Measurements from ENCODE around the gene RUNX3.
A peak's percentile ranks its signal among the peaks of the same experiment; 100 is the strongest.
"Not testable (repeated sequence)": the region's sequence is repeated elsewhere in the genome, so short reads cannot be mapped to it uniquely, and the experiment has no call there.

Gene RUNX3

DNA sequence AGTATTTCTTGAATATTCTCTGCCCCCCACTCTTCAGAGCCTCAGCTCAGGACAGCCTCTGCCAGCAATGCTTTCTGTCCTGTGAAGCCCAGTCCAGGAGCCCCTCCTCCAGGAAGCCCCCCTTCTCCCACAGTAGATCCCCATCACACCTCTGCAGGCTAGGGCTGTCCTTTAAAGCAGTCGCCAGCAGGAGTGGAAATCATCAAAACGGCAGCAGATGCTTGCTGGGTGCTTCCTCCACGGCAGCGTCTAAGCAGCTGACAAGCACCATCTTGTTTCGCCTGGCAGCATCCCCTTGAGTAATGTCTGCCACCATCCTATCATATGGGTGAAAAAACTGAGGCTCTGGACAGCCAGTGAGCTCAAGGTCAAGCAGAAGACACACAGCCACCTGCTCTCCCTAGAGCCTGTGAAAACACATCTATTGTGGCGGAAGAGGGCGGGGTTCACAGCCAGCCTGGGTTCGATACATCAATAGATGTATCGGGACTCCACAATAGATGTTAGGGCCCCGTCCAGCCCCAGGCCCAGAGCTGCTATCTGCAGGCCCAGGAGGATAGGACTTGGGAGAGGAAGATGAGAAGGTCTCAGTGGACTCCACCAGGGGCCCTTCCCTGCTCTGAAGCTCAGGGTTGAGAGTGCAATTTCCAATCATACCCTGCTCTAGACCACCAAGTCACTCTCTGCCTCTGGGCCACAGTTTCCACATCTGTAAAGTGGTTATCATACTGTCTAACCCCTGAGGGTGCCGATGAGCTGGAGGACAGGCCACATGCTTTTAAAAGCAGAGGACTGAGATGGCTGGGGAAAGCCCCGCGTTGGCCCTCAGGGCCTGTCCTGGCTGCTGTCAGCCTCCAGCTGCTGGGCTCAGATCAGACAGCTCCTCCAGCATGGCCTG, 17.5 kb downstream of the RUNX3 start:
- DNase-seq = no peak

DNA sequence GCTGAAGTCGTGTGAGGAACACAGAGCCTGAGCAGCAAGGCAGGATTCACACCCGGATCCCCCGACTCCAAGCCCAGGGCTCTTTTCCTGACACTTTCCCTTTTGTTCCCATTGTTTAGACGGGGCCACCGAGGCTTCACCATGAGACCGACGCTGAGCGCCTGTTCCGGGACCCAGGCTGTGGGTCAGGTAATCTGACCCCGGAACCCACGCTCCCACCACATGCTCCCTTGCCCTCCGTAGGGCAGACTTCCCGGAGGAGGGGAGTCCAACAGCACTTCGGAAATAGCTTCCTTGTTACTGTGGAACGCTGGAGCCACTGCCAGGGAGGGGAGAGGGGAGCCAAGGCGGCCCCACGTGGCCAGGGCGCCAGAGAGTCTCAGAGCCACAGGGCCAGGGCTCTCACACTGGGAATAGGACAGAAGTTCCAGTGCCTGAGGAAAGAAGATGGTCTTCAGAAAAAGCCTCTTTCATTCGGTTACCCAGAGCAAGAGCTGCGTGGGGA, 18.4 kb downstream of the RUNX3 start:
- DNase-seq = no peak

DNA sequence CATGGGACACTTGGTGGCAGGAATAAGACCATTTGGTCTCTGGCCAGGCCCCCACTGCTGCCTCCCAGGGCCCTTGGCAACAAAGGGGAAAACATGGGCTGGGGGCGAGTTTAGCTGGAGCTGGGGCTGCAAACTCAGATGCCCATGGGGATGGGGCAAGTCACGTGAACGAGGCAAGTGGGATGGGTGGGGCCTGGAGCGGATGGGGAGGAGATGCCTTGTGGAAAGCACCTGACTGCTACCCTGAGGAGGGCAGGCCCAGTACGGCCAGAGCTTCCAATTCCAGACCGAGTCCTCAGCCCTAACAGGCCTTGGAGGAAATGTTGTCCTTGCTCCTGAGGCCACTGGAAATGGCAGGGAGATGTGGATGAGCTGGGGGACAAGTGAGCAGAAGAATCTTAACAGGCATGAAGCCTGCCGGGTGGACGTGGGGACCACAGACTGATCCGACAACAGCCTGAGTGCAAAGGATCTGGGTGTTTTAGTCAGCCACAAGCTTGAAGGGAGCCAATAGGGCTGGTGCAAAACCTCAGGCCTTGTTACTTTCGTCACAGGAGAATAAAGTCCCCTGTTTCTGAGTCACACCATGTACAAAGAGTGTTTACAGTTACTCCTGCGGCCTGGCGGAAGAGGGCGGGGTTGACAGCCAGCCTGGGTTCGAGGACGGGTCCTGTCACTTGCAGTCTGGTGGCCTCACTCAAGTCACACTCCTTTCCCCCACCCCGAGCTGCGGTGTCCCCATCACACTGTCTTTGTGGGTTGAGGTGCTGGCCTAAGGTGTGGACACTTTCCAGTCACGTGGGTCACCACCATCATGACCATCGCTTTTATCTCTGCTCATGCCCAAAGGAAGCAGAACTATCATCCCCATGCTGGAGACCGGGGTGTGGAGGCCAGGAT, 19.1 kb downstream of the RUNX3 start:
- no peak for DNase-seq

DNA sequence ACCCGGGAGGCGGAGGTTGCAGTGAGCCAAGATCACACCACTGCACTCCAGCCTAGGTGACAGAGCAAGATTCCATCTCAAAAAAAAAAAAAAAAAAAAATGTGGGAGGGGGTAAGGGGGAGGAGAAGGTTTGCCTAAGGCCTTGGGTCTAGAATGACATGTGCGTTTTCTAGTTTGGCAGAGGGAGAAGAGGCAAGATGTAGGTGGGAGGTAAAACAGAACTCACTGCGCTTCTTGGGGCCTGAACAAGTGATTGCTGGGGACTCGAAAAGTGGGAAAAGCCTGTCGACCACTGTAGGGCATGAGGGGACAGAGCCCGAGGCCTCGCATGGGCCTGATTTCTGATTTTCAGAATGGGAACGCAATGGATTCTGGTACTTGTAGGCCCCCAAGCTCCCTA, 19.9 kb downstream of the RUNX3 start:
- no peak for DNase-seq

DNA sequence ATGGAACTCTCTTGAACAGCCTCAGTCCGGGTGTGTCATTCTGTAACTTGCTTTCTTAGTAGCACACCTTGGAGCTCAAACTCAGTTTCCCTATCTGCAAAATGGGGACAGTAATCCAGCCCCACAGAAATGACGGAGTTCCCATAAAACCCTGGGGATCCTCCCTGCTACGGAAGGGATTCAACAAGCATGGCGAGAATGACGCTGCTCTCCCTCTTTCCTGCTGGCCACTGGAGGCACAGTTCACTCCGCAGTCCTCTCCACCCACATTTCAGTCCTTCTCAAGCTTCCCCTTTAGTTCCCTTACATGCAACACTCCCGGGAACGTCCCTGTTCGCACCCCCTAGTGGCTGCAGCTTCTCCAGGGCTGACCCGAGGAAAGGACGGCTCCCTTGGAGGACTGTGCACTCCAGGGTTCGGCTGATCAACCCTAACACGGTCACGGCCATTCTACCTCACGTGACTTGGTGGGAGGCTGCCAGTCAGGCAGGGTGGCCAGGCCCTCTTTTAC, 20.6 kb downstream of the RUNX3 start:
- DNase-seq = peak; percentile 51

DNA sequence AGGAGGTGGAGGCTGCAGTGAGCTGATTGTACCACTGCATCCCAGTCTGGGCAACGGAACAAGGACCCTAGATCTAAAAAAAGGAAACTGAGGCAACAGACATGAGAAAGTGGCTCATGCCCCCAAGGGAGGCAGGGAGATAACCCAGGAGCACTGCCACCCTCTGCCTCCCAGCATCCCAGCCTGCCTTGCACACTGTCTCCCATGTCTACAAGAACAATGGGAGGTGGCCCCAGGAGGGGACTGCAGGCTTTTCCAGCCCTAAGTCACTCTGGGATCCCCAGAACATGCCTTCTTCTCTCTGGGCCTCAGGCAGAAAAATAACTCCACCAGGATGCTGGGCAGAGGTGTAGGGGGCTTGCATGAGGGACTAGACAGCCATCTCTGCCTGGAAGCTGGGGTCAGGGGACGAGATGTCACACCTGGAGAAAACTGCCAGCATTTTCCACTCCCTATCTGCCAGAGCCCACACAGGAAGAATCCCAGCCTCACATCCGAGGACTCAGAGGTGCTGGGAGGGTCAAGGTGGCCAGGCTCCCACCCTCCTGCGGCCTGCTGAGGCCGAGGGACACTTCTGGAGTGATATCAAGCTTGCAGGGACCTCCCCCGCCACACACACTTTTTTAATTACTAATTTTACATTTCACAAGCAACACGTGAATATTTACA, 21.4 kb downstream of the RUNX3 start:
- DNase-seq = no peak

DNA sequence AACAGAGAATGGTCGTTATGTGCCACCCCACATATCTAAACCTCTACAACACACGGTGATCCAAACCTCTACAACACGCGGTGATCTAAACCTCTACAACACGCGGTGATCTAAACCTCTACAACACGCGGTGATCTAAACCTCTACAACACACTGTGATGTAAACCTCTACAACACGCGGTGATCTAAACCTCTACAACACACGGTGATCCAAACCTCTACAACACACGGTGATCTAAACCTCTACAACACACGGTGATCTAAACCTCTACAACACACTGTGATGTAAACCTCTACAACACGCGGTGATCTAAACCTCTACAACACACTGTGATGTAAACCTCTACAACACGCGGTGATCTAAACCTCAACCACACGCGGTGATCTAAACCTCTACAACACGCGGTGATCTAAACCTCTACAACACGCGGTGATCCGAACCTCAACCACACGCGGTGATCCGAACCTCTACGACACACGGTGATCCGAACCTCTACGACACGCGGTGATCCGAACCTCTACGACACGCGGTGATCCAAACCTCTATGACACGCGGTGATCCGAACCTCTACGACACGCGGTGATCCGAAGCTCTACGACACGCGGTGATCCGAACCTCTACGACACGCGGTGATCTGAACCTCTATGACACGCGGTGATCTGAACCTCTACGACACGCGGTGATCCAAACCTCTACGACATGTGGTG, 22.3 kb downstream of the RUNX3 start:
- not testable (repeated sequence) for DNase-seq

DNA sequence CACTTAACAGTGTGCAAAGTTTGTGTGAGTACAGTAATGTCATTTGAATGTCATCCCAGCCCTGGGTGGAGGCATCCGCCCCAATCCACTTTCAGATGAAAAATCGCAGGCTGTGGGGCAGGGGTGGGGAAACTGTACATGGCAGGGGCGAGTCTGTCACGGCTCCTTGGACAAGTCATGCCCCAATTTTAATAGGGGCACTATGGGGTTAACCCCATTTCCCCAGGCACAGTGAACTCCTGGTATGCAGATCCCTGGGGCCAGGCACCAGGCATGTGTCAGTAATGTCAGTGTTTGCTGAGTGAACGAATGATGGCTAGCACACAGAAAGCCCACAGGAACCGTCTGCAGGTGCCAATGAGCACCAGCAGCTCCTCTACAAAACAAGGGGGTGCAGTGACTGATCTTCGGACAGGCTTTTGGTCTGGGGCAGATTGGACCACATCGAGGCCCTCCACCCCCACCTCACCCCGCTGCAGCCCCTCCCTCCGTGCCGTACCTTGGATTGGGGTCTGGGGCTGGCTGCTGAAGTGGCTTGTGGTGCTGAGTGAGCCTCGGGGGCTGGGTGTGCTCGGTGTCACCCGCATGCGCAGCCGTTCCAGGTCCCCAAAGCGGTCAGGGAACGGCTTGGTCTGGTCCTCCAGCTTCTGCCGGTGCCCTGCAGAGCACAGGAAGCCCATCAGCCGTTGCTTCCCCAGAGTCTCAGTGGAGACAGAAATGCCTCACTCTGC, 23.2 kb downstream of the RUNX3 start:
- DNase-seq = no peak

DNA sequence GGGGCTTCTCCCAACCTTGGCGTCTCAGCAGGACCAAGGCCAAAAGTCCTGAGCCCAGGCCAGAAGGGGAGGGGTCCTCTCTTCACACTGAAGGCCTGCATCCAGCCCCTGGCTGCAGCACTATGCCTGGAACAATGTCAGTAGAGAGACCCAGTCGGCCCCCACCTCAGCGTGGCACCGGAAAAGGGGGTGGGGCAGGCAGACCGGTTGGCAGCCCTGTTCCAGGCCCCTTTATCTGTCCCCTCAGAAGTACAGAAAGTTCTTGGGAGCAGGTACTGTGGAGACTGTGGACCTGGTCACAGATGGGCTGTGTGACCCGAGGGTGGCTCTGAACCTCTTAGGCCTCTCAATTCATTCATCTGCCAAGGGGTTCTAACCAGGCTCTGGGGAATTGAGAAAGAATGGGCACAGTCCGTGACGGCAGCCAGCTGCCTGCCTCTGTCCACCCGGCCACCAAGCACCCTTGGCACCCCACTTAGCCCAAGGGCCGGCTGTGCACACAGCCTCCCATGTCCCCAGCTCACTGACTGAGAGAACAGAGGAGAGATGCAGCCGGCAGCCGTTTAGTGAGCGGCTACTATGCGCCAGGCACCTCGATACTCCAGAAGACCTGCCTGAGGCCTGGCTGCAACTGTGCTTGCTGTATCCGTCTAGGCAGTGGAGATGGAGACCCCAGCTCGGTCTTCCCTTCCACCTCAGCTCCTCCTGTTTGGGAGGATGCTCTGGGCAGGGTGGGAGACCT, 23.9 kb downstream of the RUNX3 start:
- DNase-seq = no peak

DNA sequence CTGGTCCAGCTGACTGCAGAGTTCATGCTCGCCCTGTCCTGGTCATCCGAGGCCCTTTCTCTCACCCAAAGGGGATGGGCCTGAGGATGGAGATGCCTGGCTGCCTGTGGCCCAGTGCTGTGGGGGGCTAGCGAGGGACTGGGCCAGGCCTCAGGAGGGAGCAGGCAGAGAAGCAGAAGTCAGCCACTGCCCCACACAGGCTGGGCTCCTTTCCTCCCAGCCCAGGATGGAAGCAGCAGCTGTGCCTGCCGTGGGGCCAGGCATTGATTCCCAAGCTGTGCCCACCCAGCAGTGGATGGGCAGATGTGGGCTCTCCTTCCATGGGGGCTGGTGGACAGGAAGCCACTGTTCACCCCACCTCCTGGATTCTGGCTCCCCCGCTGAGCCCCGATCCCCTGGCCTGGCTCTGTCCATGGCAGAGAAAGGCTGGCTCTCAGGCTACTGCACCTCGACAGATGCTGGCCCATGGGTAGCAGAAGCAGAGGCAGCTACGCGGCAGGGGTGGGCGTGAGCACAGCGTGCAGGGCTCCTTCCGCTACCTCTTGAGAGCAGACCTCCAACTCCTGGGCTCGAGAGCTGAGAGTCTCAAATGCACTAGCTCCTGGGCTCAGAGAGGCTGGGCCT, 24.6 kb downstream of the RUNX3 start:
- DNase-seq = no peak

DNA sequence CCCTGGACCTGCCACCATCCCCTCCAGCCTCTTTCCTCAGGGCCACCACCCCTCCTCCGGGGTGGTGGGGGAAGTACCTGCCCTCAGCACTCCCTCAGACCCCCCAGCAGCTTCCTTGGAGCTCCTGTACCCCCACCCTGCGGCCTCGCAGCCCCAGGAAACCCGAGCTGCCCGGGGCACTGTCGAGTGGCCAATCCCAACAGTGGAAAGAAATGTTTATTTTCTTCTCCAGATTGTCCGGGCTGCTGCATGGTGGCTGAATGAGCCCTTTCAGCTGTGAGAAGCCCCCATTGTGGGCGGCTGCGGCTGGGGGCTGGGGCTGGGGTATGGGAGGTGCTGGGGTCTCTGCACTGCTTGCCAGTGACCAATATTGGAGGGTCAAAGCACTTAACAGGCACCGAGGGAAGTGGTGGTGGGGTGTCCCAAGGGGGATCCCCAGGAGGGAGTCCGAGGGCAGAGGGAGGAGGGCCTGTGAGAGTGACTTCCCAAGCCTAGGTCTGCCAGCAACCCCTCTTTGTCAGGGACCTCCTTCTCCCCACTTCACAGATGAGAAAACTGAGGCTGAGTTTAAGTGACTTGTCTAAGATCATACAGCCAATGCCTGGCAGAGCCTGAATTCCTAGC, 25.2 kb downstream of the RUNX3 start:
- DNase-seq = no peak

DNA sequence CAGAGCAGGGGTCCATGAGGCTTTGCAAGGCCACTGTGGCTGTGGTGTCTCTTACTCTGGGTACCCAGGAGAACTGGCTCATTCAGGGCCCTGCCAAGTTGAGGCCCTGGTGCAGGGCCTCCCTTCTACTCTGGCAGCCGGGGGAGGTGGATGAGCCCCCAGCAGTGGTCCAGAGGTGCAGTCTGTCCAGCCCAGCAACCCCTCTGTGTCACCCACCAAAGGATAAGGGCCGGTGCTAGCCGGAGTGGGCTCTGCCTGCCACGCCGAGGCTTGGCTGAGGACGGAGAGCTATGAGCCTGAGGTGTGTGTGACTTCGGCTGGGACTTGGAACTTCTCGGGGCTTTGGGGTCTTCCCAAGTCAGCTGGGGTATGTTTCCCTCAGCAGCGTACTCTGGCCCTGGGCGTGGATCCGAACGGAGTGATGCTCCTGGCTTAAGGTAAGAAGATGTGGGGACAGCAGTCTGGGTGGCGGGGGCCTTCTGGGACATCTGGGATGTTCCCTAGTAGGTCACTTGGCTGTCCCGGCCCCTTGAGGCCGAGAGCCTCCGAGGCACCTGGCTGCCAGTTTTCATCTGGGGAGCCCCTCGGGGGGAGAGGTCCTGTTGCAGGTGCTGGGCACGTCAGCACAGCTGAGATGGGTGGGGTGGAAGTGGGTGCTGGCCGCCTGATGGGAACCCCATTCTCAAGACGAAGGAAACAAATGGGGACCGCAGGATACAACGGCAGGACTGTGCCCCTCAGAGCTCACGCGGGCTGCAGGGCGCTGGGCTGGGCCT, 25.9 kb downstream of the RUNX3 start:
- no peak for DNase-seq

DNA sequence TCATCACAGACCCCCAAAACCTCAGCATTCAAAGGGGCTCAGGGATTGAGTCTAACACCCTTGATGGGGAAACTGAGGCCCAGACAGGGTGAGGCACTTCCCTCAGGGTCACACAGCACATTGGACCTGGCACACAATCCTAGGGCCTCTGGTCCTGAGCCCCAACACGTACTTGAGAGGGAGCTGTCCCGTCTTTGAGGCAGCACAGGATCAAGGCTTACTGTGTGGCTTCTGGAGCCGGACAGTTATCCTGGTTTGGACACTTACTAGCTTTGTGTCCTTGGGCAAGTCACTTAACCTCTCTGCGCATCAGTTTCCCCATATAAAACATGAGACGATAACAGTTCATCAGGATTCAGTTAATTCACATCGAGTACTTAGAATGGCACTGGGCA, 26.5 kb downstream of the RUNX3 start:
- no peak for DNase-seq

DNA sequence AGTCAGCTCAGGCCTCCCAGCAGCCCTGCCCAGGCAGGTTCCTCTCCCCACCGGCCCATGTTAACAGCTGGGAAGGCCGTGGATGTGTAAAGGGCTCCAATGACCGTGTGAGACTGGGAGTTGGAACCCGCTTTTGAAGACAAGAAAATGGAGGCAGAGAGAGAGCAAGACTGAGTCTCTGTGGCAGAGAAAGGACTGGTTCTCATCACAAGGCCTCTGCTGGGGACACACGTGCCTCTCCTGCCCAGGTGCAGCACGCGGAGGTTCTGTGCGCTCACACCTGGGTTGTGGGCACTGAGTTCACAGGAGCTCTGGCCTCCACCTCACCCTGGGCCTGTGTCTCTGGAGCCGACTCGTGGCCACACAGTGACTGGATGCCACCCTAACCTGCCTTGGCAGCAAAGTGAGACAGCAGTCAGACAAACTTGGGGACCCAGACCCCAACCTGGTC, 27.0 kb downstream of the RUNX3 start:
- DNase-seq = no peak

DNA sequence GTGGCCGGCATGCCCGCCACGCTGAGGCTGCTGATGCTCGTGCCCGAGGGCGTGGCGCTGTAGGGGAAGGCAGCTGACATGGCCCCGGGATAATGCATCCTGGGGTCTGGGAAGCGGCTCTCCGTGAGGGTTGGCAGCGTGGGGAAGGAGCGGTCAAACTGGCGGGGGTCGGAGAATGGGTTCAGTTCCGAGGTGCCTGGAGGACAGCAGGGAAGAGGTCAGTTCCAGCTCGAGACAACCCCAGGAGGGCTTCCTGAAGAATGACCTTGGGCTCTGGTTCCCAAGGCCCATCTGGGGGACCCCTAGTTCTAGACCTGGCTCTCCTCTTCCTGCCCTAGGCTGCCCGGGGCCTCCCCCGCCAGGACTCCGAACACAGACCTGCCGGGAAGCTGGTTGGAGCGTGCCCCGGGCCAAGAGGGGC, 27.6 kb downstream of the RUNX3 start:
- no peak for DNase-seq

DNA sequence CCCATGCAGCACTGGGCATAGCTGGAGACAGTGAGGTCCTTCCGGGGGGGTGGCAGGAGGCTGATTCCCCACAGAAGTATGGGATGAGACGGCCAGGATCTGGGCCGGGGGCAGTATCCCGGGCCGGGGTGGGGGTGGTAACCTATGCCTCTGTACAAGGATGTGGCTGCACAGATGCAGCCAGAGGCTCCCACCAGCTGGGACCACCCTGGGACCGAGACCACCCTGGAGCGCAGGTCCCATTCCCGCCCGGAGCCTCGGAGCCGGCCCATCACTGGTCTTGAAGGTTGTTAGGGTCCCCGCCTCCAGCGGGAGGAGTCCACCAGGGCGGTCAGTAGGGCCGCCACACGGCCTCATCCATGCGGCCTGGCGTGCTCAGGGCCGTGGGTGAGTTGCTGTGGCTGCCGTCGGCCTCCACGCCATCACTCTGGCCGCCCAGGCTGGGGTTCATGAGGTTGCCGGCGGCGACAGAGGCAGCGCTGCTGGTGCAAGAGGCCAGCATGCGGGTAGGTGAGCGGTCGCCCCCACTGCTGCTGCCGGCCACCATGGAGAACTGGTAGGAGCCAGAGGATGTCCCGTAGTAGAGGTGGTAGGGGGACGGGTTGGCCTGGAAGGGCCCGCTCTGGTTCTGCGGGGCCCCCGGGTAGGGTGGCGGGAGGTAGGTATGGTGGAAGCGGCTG, 28.1 kb downstream of the RUNX3 start:
- DNase-seq = no peak

DNA sequence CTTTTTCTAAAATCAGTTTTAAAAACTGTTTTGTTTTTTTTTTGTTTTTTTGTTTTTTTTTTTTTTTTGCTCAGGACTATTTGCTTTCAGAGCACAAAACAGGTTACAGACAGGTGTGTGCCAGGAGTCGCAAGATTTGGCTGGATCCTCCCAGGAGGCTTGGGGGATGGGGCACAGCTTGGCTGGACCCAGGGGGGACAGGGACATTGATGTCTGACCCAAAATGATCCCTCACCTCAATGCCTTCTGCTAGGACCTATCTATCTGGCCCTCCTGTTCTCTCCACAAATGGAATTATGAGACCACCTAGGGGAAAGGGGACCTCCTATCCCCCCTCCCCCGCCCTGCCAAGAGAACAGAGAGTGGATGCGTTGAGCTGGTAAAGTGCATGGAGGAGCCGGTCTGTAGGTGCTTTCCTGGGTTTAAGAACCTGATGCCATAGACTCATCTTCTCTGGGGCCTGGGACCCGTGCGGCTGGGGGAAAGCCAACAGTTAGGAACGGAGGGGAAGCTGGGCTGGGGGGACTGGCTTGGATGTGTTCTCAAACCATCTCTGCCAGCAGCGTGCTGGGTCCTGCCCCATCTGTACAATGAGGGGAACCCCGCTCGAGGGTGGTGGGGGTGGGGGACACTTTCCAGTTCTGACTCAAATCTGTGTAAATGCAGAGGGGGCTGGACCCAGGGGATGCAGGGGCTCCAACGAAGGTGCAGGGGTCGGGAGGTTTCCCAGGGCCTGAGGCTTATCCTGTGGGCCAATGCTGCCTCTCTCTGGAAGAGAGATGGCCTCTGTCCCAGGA, 28.9 kb downstream of the RUNX3 start:
- DNase-seq = no peak

All from fibroblast of skin of back (primary cell).